ENCODE measurements around the gene ZBTB20.

The ZBTB20 gene

GRCh38 chr3:114480442-114480841, 666.6 kb downstream of the ZBTB20 start:
- Mint-ChIP-seq H3K4me3 (no peak overlapping the region), H3K9me3 (no peaks in the 10 kb centered on the region), H3K36me3 (peaks cover 5% of the 10 kb centered on the region), H3K27me3 (no peaks in the 10 kb centered on the region), H3K4me1 (peaks cover 21% of the 10 kb centered on the region), H3K27ac (no peak overlapping the region)
- ATAC-seq (ENCODE audit: low read depth) (no peak), DNase-seq (ENCODE audit: low spot score in 2 of 2) (no peak)

GRCh38 chr3:114478801-114479200, 668.3 kb downstream of the ZBTB20 start:
- DNase-seq (ENCODE audit: low spot score in 2 of 2) (no peak), ATAC-seq (ENCODE audit: low read depth) (no peak)
- Mint-ChIP-seq H3K9me3 (peaks cover 7% of the 10 kb centered on the region), H3K27ac (no peak overlapping the region), H3K4me1 (peaks cover 28% of the 10 kb centered on the region), H3K4me3 (no peak overlapping the region), H3K27me3 (no peaks in the 10 kb centered on the region), H3K36me3 (peaks cover 12% of the 10 kb centered on the region)

- ATAC-seq (ENCODE audit: low read depth) = no peak
- H3K9me3 Mint-ChIP-seq = peaks cover 7% of the 10 kb centered on the region
- peaks cover 17% of the 10 kb centered on the region for H3K36me3 Mint-ChIP-seq
- no peak for DNase-seq (ENCODE audit: low spot score in 2 of 2)
- H3K4me1 Mint-ChIP-seq = peaks cover 23% of the 10 kb centered on the region
- no peaks in the 10 kb centered on the region for H3K27me3 Mint-ChIP-seq
- no peak overlapping the region for H3K27ac Mint-ChIP-seq
- H3K4me3 Mint-ChIP-seq = no peak overlapping the region
Observed at GRCh38 chr3:114476511-114476910, 670.6 kb downstream of the ZBTB20 start.

- H3K36me3 Mint-ChIP-seq = peaks cover 19% of the 10 kb centered on the region
- H3K9me3 Mint-ChIP-seq = peaks cover 7% of the 10 kb centered on the region
- no peak for DNase-seq (ENCODE audit: low spot score in 2 of 2)
- no peaks in the 10 kb centered on the region for H3K27me3 Mint-ChIP-seq
- peak overlapping the region; percentile 51 for H3K27ac Mint-ChIP-seq
- no peak overlapping the region for H3K4me3 Mint-ChIP-seq
- peaks cover 19% of the 10 kb centered on the region for H3K4me1 Mint-ChIP-seq
- no peak for ATAC-seq (ENCODE audit: low read depth)
Observed at GRCh38 chr3:114471478-114471877, 675.6 kb downstream of the ZBTB20 start.

DNA sequence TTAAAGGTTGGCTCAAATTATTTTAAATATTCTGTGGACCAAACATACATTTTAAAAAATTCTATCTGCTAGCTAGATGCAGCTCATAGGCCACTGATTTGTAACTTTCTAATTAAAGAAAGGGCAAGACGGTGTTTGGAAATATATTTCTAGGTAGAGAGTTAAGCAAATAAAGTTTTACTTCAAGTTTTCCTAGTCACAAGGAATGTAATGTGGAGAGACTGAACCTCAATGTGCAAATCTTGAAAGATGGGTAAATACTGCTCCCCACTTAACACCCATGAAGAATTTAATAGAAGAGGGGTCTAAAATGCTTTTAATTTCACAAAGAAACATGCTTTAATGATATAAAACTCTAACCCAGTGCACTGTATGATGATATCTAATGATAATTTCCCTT, 678.0 kb downstream of the ZBTB20 start:
- Mint-ChIP-seq H3K27me3 (no peaks in the 10 kb centered on the region), H3K27ac (no peak overlapping the region), H3K4me3 (no peak overlapping the region), H3K9me3 (no peaks in the 10 kb centered on the region), H3K4me1 (peaks cover 13% of the 10 kb centered on the region), H3K36me3 (peaks cover 11% of the 10 kb centered on the region)
- DNase-seq (ENCODE audit: low spot score in 2 of 2) = no peak
- no peak for ATAC-seq (ENCODE audit: low read depth)

DNA sequence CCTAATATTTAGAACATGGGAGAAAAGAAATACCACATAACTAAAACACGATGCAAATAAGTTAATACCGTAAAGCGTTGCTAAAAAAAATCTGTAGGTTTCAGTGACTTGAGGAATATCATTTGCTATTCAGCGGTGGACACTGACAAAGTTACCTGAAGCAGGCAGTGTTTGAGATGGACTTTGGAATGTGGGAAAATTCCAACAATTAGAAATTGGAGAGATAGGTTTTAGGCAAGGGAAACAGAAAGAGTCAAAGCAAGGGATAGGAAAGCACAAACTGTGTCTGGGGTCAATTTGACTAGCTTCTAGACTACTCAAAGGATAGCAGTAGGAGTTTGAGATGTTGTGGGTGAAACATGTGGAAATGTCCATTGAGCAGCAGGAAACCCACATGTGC, 680.3 kb downstream of the ZBTB20 start:
- DNase-seq (ENCODE audit: low spot score in 2 of 2) = no peak
- H3K27ac Mint-ChIP-seq = peak overlapping the region; percentile 25
- no peaks in the 10 kb centered on the region for H3K9me3 Mint-ChIP-seq
- H3K4me3 Mint-ChIP-seq = no peak overlapping the region
- no peaks in the 10 kb centered on the region for H3K27me3 Mint-ChIP-seq
- peaks cover 9% of the 10 kb centered on the region for H3K4me1 Mint-ChIP-seq
- peaks cover 5% of the 10 kb centered on the region for H3K36me3 Mint-ChIP-seq
- no peak for ATAC-seq (ENCODE audit: low read depth)

GRCh38 chr3:114466251-114466650, 680.8 kb downstream of the ZBTB20 start:
- Mint-ChIP-seq H3K27ac (no peak overlapping the region), H3K27me3 (no peaks in the 10 kb centered on the region), H3K4me3 (no peak overlapping the region), H3K36me3 (peaks cover 5% of the 10 kb centered on the region), H3K4me1 (peaks cover 7% of the 10 kb centered on the region), H3K9me3 (no peaks in the 10 kb centered on the region)
- no peak for ATAC-seq (ENCODE audit: low read depth)
- no peak for DNase-seq (ENCODE audit: low spot score in 2 of 2)

- no peak for DNase-seq (ENCODE audit: low spot score in 2 of 2)
- H3K27ac Mint-ChIP-seq = no peak overlapping the region
- H3K4me1 Mint-ChIP-seq = peaks cover 15% of the 10 kb centered on the region
- ATAC-seq (ENCODE audit: low read depth) = peak; percentile 56
- no peak overlapping the region for H3K4me3 Mint-ChIP-seq
- no peaks in the 10 kb centered on the region for H3K9me3 Mint-ChIP-seq
- peaks cover 5% of the 10 kb centered on the region for H3K36me3 Mint-ChIP-seq
- no peaks in the 10 kb centered on the region for H3K27me3 Mint-ChIP-seq
Observed at GRCh38 chr3:114464548-114464947, 682.5 kb downstream of the ZBTB20 start.

- Mint-ChIP-seq H3K27me3 (no peaks in the 10 kb centered on the region), H3K36me3 (peaks cover 5% of the 10 kb centered on the region), H3K4me1 (peaks cover 24% of the 10 kb centered on the region), H3K4me3 (no peak overlapping the region), H3K9me3 (no peaks in the 10 kb centered on the region), H3K27ac (no peak overlapping the region)
- ATAC-seq (ENCODE audit: low read depth) = no peak
- DNase-seq (ENCODE audit: low spot score in 2 of 2) = no peak
Observed at GRCh38 chr3:114462750-114463149, 684.3 kb downstream of the ZBTB20 start.

DNA sequence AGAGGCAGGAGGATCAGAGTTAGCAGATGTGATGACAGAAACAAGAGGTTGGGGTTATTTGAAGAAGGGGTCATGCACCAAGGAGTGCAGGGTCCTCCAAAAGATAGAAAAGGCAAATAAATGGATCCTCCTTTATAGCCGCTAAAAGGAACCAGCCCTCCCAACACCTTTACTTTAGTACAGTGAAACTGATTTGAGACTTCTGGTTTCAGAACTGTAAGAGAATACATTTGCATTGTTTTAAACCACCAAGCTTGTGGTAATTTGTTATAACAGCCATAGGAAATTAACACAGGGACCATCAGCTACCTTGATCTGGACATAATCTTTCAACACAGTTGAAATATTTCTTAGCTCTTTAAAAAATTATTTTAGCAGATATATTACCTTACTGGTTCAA, 686.6 kb downstream of the ZBTB20 start:
- no peaks in the 10 kb centered on the region for H3K27me3 Mint-ChIP-seq
- H3K27ac Mint-ChIP-seq = no peak overlapping the region
- H3K4me1 Mint-ChIP-seq = peaks cover 18% of the 10 kb centered on the region
- H3K4me3 Mint-ChIP-seq = peak overlapping the region; percentile 11
- H3K36me3 Mint-ChIP-seq = no peaks in the 10 kb centered on the region
- no peaks in the 10 kb centered on the region for H3K9me3 Mint-ChIP-seq
- ATAC-seq (ENCODE audit: low read depth) (peak; percentile 57), DNase-seq (ENCODE audit: low spot score in 2 of 2) (no peak)

DNA sequence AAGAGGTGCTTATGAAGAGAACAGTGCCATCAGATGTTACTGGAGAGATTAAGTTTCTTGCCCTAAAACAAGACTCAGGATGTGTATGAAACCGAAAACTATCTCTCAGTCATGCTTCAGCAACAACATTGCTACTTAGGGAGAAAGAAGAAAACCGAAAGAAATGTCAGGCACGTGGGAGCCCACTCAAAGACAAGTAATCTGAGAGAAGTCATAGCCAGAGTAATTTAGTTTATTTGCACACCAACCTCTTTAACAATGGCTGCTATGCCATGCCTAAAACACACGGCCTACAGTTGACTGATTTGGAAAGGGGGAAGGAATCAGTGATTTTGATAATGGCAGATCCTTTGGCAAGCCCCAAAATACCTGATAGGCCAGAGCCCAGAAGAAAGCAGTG, 690.3 kb downstream of the ZBTB20 start:
- H3K9me3 Mint-ChIP-seq = no peaks in the 10 kb centered on the region

GRCh38 chr3:114455432-114455831, 691.7 kb downstream of the ZBTB20 start:
- ATAC-seq (ENCODE audit: low read depth) (no peak), DNase-seq (ENCODE audit: low spot score in 2 of 2) (no peak)

More for the DNA sequence above, 690.3 kb downstream of the ZBTB20 start:
- Mint-ChIP-seq H3K27ac (no peak overlapping the region), H3K4me1 (peaks cover 23% of the 10 kb centered on the region), H3K27me3 (no peaks in the 10 kb centered on the region), H3K36me3 (no peaks in the 10 kb centered on the region), H3K4me3 (no peak overlapping the region)
- DNase-seq (ENCODE audit: low spot score in 2 of 2) (peak in 1 of 2 donors; percentile 54), ATAC-seq (ENCODE audit: low read depth) (peak; percentile 73)

GRCh38 chr3:114454551-114455251, 692.4 kb downstream of the ZBTB20 start:
- DNase-seq (ENCODE audit: low spot score in 2 of 2) (peak in 1 of 2 donors; percentile 44), ATAC-seq (ENCODE audit: low read depth) (peak; percentile 7)
- no peak overlapping the region for H3K4me3 Mint-ChIP-seq

More at GRCh38 chr3:114455432-114455831, 691.7 kb downstream of the ZBTB20 start:
- H3K9me3 Mint-ChIP-seq = no peaks in the 10 kb centered on the region
- no peak overlapping the region for H3K4me3 Mint-ChIP-seq
- H3K36me3 Mint-ChIP-seq = no peaks in the 10 kb centered on the region
- H3K4me1 Mint-ChIP-seq = peaks cover 28% of the 10 kb centered on the region
- H3K27me3 Mint-ChIP-seq = no peaks in the 10 kb centered on the region
- no peak overlapping the region for H3K27ac Mint-ChIP-seq

GRCh38 chr3:114453361-114453780, 693.7 kb downstream of the ZBTB20 start:
- H3K4me1 Mint-ChIP-seq = peaks cover 18% of the 10 kb centered on the region
- no peaks in the 10 kb centered on the region for H3K9me3 Mint-ChIP-seq
- no peak overlapping the region for H3K4me3 Mint-ChIP-seq
- ATAC-seq (ENCODE audit: low read depth) (no peak), DNase-seq (ENCODE audit: low spot score in 2 of 2) (no peak)
- H3K27ac Mint-ChIP-seq = no peak overlapping the region
- H3K36me3 Mint-ChIP-seq = no peaks in the 10 kb centered on the region
- H3K27me3 Mint-ChIP-seq = no peaks in the 10 kb centered on the region

More at GRCh38 chr3:114454551-114455251, 692.4 kb downstream of the ZBTB20 start:
- H3K27me3 Mint-ChIP-seq = no peaks in the 10 kb centered on the region
- no peaks in the 10 kb centered on the region for H3K36me3 Mint-ChIP-seq
- peaks cover 22% of the 10 kb centered on the region for H3K4me1 Mint-ChIP-seq
- H3K27ac Mint-ChIP-seq = no peak overlapping the region
- H3K9me3 Mint-ChIP-seq = no peaks in the 10 kb centered on the region

GRCh38 chr3:114452937-114453336, 694.2 kb downstream of the ZBTB20 start:
- no peak for DNase-seq (ENCODE audit: low spot score in 2 of 2)
- no peak overlapping the region for H3K4me3 Mint-ChIP-seq
- peaks cover 1% of the 10 kb centered on the region for H3K36me3 Mint-ChIP-seq
- no peak overlapping the region for H3K27ac Mint-ChIP-seq
- no peak for ATAC-seq (ENCODE audit: low read depth)
- peaks cover 22% of the 10 kb centered on the region for H3K4me1 Mint-ChIP-seq
- H3K27me3 Mint-ChIP-seq = no peaks in the 10 kb centered on the region
- H3K9me3 Mint-ChIP-seq = no peaks in the 10 kb centered on the region
